OCI-LY1 (cell line): Measurements from ENCODE around the gene EDC3.

Experiments used
- EZH2 ChIP-seq: fragments of 200-600 bp; sonication (generic), shearing (Covaris generic); IDR thresholded peaks from 2 replicates; pipeline ENCODE4 v1.8.0; 2017; ENCODE audit warnings: borderline replicate concordance, mixed run types, mild to moderate bottlenecking, antibody characterized with exemption, low read length, moderate library complexity, mixed read lengths
- TF ChIP-seq, protein P1 (sequence below): fragments of 200-600 bp; sonication (generic), shearing (Covaris generic); IDR thresholded peaks from 2 replicates; pipeline ENCODE4 v1.5.1; 2017; ENCODE audit warnings: mild to moderate bottlenecking, antibody characterized with exemption, low read length, moderate library complexity, mixed read lengths

DNA sequence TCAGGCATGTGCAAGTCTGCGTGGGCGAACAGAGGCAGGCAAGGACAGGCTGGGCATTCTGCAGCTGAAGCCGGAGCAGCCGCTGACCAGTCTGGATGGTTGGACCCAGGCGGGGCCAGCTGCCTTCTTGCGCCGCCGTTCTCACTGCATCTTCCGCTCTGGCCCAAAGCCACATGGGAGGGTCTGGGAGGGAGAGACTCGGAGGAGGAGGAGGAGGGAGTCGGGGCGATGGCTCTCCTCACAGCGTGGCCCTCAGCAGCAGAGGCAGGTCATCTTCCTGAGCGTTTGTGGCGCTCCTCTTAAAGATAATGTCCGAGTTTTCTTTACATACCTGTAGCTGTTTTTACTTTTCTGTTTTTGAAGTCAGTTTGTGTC lies 74.3 kb downstream of the EDC3 start:
- TF ChIP-seq, protein P1, sequence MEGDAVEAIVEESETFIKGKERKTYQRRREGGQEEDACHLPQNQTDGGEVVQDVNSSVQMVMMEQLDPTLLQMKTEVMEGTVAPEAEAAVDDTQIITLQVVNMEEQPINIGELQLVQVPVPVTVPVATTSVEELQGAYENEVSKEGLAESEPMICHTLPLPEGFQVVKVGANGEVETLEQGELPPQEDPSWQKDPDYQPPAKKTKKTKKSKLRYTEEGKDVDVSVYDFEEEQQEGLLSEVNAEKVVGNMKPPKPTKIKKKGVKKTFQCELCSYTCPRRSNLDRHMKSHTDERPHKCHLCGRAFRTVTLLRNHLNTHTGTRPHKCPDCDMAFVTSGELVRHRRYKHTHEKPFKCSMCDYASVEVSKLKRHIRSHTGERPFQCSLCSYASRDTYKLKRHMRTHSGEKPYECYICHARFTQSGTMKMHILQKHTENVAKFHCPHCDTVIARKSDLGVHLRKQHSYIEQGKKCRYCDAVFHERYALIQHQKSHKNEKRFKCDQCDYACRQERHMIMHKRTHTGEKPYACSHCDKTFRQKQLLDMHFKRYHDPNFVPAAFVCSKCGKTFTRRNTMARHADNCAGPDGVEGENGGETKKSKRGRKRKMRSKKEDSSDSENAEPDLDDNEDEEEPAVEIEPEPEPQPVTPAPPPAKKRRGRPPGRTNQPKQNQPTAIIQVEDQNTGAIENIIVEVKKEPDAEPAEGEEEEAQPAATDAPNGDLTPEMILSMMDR = no peak
- no peak for TF ChIP-seq EZH2
